Progenitor cell of endocrine pancreas (in vitro differentiated cells): Measurements from ENCODE around the gene SKIDA1. TPM values are rescaled to one million over a fixed set of nuclear protein-coding genes. Genes with fewer than 3 reads are reported as not detected.

ENCODE experiments used
- DNase-seq: peaks from one replicate; pipeline ENCODE4 v3.0.0; 2021; ENCODE audit warnings: low spot score; ENCODE audit not compliant: unreplicated experiment
- H3K27ac Mint-ChIP-seq: 2 replicates; pipeline ENCODE4 v1.8.0; 2021; ENCODE audit warnings: mild to moderate bottlenecking, moderate library complexity, mixed read lengths
- H3K27me3 Mint-ChIP-seq: 2 replicates; pipeline ENCODE4 v1.8.0; 2021; ENCODE audit warnings: mixed read lengths
- H3K36me3 Mint-ChIP-seq: 2 replicates; pipeline ENCODE4 v1.8.0; 2022; ENCODE audit warnings: mixed read lengths; ENCODE audit not compliant: insufficient read depth
- H3K4me1 Mint-ChIP-seq: 2 replicates; pipeline ENCODE4 v1.8.0; 2021; ENCODE audit warnings: low read depth, mixed read lengths
- H3K4me3 Mint-ChIP-seq: 2 replicates; pipeline ENCODE4 v1.8.0; 2021; ENCODE audit warnings: low read depth, mild to moderate bottlenecking, moderate library complexity, mixed read lengths
- H3K9me3 Mint-ChIP-seq: 2 replicates; pipeline ENCODE4 v1.8.0; 2021; ENCODE audit warnings: low read depth, mixed read lengths
- CTCF ChIP-seq: fragments of 200-600 bp; sonication (generic); IDR thresholded peaks from one replicate; pipeline ENCODE4 v1.5.0; 2021; ENCODE audit warnings: antibody characterized with exemption, mild to moderate bottlenecking; ENCODE audit not compliant: unreplicated experiment
- total RNA-seq: library from RNA; stranded (reverse); gene quantifications from 2 replicates; pipeline ENCODE4 v1.2.1, GENCODE V29; 2021

SKIDA1 gene
- total RNA-seq, 1 donor from 2014 or later: 15.3 TPM

- Mint-ChIP-seq H3K9me3 (no peaks in the 10 kb centered on the region), H3K36me3 (no peaks in the 10 kb centered on the region), H3K27ac (no peak overlapping the region), H3K27me3 (no peaks in the 10 kb centered on the region), H3K4me3 (no peak overlapping the region), H3K4me1 (peaks cover 6% of the 10 kb centered on the region)
- no peak for TF ChIP-seq CTCF
- no peak for DNase-seq
Measured at GRCh38 chr10:21482821-21483220, 42.7 kb downstream of the SKIDA1 start.

GRCh38 chr10:21481407-21481806 is 44.1 kb downstream of the SKIDA1 start:
- Mint-ChIP-seq H3K27me3 (no peaks in the 10 kb centered on the region), H3K36me3 (no peaks in the 10 kb centered on the region), H3K4me3 (no peak overlapping the region), H3K27ac (no peak overlapping the region), H3K9me3 (no peaks in the 10 kb centered on the region), H3K4me1 (peaks cover 6% of the 10 kb centered on the region)
- no peak for TF ChIP-seq CTCF
- DNase-seq: no peak

GRCh38 chr10:21479570-21480315 is 45.7 kb downstream of the SKIDA1 start:
- H3K27ac Mint-ChIP-seq: no peak overlapping the region
- no peak for TF ChIP-seq CTCF

GRCh38 chr10:21475393-21475792 is 50.1 kb downstream of the SKIDA1 start:
- DNase-seq: no peak
- no peak overlapping the region for H3K4me3 Mint-ChIP-seq
- peaks cover 14% of the 10 kb centered on the region for H3K4me1 Mint-ChIP-seq
- H3K9me3 Mint-ChIP-seq: peaks cover 4% of the 10 kb centered on the region
- TF ChIP-seq CTCF: no peak
- H3K27me3 Mint-ChIP-seq: no peaks in the 10 kb centered on the region
- H3K36me3 Mint-ChIP-seq: no peaks in the 10 kb centered on the region
- peak overlapping the region; percentile 83 for H3K27ac Mint-ChIP-seq

More at GRCh38 chr10:21479570-21480315, 45.7 kb downstream of the SKIDA1 start:
- Mint-ChIP-seq H3K4me3 (no peak overlapping the region), H3K4me1 (peaks cover 10% of the 10 kb centered on the region), H3K9me3 (peaks cover 4% of the 10 kb centered on the region), H3K36me3 (no peaks in the 10 kb centered on the region), H3K27me3 (no peaks in the 10 kb centered on the region)
- no peak for DNase-seq

- Mint-ChIP-seq H3K9me3 (peaks cover 4% of the 10 kb centered on the region), H3K36me3 (no peaks in the 10 kb centered on the region), H3K27ac (peak overlapping the region; percentile 84), H3K4me3 (no peak overlapping the region), H3K4me1 (peaks cover 8% of the 10 kb centered on the region), H3K27me3 (no peaks in the 10 kb centered on the region)
- no peak for DNase-seq
- TF ChIP-seq CTCF: no peak
Measured at GRCh38 chr10:21473541-21473940, 51.9 kb downstream of the SKIDA1 start.
